GM21717 (cell line): ENCODE measurements around the gene SND1.

Experiments
- ATAC-seq: cut with Tn5 transposase; IDR thresholded peaks from one replicate; pipeline ENCODE4 v1.9.1; 2021; ENCODE audit warnings: mild to moderate bottlenecking, moderate library complexity; ENCODE audit not compliant: unreplicated experiment

The SND1 gene

DNA sequence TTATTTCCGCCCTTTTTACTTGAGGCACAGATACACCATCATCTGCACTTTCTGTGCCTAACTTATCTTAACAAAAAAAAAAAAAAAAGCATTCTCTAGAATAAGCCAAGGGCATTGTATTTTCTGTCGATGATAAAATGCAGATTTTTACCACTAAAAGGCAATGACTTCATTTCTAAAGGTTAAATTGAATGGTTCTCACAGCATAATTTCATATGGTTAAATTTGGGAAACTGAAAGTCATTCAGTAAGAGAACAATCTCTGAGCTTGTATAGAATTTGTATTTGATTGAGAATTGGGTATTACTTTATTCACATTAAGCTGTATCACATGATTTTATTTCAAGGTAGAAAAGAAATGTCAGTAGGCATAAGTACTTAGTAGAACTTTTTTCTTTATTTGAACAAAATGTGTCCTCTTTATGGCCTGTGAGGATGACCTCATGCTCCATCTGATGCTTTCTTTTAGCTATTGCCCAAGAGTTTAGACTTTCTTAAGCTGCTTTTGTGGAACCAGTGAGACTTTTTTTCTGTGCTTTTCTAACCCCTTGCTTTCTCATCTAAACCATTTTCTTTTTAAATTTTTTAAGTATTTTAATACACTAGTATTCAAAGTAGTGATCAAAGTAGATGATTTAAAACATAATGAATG, 268.9 kb downstream of the SND1 start:
- ATAC-seq = no peak

DNA sequence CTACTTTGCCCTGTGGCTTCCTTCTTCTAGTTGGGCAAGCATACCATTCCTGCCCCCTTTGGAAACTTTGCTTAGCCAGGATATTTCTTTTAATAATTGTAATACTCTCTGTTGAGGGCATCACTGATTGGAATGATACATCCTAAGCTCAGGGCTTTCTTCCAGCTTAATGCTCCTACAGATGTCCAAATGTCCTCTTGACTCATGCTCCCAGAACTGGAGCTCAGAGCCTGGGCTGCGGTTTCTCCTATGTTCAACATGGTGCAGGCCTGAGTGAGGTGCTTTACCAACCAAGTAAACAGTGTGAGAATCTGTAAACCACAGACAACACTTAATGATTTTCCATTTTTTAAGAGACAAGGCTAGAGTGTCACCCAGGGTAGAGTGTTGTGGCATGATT, 270.7 kb downstream of the SND1 start:
- ATAC-seq = no peak

DNA sequence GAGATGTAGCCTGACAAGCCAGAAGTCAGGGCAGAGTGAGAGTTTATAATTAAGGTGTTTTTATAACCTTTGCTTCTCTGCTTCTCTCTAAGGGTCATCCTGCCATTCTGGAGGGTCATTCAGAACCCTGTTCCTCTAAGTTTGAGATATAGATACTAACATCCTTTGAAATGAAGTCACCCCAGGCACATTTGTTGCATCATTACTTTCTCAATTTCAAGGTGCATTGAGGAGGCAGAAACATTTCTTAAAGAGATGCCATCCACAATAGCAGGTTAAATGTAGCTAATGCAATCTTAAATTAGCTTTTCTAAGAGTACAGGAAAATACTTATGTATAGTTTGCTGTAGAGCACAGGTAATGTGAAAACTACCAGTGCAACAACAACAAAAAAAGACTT, 272.9 kb downstream of the SND1 start:
- ATAC-seq = no peak

DNA sequence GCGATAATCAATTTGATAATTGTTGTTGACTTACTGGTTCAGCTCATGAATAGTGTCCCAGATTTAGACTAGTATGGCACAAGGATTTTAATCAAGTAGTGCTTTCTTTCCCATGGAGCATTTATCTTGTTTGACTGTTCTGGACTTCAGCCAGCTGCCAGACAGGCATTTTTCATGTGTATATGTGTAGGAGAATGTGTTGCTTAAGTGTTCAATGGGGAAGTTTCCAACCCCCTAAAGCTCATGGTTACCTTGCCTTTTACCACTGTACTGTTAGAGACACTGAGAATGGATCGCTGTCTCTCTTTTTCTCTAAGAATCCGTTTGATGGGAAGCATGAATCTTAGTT, 275.3 kb downstream of the SND1 start:
- ATAC-seq = no peak

DNA sequence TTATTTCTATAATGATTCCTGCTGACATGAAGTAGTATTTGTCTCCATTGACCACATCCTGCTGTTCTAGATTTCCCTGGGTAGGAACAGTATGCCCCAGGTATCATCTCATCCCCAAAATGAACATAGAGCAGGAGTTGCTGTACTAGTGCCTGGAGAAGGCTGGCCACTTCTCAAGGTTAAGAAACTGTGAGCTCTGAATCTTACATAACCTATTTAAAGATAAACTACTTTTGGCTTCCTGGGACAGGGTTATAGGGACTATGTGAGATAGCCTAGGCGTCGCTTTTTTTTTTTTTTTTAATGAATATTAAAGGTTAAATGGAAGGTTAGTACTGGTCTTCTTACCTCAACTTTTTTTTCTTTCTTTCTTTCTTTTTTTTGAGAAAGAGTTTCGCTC, 276.2 kb downstream of the SND1 start:
- ATAC-seq = no peak

DNA sequence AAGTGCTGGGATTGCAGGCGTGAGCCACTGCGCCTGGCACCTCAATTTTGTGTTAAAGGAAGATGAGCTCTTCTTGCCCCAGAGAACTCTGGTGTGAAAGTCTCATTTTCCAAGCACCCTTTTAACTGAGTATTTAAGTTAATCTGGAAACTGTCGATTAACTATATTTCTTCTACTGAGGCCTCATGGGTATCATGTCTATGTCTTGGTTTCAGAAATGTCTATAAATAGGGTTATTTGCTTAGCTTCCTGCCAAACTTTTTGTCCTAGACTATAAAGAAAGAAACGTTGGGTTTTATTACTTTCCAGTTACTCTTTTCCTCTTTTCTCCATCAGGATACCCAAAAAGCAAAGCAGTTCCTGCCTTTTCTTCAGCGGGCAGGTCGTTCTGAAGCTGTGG, 276.9 kb downstream of the SND1 start:
- ATAC-seq = no peak

DNA sequence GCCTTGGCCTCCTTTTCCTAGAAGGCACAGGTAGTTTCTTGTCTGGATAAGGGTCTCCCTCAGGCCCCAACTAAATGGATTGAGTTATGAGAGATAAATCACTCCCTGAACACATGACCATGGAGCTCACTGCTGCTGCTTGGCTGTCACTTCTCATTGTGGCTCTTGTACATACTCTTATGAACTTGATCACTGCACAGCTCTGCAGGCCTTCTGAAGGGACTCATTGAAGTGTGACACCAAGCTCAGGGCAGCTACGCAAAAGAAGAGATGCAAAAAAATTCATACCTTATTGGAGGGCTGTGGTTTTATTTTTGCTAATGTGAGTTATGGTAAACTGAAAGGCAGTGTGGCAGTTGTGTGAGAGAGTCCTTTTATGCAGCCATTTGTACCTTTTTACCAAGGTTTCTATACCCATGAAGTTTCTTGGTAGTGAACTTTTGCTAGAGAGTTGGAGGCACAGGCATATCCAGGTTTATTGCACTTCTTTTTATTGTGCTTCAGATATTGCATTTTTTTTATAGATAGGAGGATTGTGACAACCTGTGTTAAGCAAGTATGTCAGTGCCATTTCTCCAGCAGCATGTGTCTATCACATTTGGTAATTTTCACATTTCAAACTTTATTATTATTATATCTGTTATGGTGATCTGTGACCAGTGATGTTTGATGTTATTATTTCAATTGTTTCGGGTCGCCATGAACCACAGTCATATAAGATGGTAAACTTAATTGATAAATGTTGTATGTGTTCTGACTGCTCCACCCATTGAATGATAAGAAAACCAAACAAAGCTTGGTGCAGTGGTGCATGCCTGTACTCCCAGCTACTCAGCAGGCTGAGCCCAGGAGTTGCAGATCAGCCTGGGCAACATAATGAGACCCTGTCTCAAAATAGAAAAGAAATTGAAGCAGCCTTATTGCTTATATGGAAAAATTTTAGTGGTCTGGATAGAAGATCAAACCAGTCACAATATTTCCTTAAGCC, 278.6 kb downstream of the SND1 start:
- ATAC-seq = no peak

DNA sequence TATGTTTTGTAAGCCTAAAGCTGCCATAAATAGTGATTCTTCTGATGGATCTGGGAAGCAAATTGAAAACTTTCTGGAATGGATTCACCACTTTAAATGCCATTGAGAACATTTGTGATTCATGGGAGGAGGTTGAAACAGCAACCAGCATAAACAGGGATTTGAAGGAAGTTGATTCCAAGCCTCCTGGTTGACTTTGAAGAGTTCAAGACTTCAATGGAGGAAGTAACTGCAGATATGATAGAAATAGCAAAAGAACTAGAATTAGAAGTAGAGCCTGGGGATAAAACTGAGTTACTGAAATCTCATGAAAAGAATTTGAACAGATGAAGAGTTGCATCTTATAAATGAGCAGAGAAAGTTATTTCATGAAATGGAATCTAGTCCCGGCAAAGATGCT, 280.1 kb downstream of the SND1 start:
- no peak for ATAC-seq

DNA sequence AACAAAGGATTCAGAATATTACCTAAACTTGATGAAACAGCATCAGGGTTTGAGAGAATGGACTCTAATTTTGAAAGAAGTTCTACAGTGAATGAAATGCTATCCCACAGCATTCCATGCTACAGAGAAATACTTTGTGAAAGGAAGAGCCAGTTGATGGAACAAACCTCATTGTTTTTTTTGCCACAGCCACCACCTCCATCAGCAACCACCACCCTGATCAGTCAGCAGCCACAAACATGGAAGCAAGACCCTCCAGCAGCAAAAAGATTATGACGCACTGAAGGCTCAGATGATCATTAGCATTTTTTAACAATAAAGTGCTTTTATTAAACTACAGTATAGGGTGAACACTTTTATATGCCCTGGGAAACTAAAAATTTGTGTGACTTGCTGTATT, 280.5 kb downstream of the SND1 start:
- ATAC-seq = no peak

DNA sequence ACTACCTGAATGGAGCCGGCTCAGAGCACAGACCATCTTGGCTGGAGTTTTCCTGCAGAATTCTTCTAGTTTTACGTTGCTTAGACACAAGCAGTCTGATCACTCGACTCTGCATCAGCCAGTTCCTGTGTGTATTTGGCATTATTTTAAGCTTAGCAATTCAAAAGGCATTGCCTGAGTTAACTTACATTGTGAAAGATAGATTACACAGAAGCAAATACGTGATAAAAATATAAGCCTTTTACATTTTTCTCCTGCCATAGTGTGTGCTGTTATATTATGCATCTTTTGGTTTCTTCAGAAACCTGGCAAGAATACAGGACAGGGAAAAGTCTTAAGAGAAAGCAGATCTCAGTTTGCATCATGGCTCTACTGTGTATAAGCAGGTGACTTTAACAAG, 281.2 kb downstream of the SND1 start:
- ATAC-seq = no peak

DNA sequence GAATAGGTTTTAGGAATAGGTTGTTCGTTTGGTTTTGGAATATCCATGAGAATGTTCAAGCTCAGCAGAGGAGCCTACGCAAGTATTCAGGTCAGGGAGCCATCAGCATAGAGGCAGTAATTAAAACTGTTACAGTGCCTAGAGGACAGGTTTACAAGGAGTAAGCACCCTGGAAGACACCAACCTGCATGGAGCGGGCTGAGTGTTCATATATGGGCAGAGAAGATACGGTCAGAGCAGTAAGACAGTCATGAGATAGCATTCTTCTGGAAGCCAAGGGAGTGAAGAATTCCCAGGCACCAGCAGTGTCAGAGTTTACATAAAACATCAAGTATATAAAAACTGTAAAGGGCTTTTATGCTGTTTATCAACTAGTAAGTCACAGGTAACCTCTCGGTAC, 282.7 kb downstream of the SND1 start:
- ATAC-seq = no peak

DNA sequence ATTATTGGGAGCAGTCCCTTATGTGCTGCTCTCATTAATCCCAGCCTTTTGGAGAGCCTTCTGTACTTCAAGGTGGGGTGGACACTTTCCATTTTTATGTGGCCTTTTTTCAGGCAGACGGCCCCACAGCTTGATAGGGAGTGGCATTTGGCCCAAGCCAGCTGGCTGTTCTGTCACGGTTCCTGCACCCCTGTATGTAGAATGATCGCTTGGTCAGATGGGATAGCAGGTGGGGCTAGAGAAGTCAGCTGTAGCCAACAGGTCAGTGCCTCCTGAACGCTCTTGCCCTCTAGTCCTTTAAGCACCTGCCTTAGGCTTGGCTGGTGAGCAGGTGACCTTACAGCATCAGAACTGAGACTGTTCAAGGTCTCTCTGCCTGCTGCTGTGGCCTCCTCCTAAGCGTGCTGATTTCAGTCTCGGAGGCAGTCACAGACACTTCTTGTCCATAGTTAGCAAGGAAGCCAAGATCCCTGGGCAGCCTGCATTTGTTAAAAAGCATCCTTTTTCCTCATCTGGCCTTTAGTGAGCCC, 283.9 kb downstream of the SND1 start:
- ATAC-seq = no peak

DNA sequence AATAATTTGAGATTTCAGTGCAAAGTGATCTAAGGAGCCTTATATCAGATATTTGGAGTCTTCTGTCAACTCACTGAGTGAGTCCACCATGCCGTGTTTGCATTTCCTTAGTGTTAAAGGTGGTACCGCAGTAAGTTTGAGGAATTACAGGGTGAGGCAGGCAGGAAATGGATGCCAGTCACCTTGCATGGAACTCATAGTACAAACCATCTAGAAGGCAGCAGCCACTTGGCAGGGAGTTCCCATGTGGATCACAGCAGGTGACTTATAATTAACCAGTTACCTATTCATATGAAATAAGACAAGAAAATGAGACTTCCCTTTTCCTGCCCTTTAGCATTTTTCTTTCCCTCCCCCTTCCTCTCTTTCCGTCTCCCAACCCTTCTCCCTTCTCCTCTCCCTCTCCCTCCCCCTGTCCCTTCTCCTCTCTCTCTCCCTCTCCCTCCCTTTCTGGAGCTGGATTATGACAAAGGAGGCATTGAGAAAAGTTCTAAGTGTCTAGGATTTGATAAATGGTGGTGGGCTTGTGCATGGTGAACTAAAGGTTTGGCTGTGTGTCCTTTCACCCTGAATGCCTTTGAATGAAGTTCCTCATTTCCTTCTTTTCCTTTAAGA, 285.2 kb downstream of the SND1 start:
- ATAC-seq = no peak

DNA sequence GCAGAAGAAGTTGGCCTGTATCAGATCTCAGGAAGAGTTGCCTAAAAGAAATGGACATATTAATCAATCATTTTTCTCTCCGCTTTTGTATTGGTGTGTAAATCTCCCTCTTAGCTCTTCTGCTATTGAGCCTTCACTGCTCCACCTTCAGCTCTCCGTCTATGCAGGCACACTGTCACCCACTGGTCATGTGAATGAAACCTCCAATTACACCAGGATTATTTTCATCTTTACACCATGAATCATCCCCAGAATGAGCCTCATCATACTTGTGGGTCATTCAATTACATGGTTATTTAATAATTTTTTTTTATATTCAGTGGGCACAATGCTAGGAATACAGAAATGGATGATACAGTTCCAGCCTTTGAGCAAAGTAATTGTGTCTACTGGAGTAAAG, 286.6 kb downstream of the SND1 start:
- ATAC-seq = no peak

DNA sequence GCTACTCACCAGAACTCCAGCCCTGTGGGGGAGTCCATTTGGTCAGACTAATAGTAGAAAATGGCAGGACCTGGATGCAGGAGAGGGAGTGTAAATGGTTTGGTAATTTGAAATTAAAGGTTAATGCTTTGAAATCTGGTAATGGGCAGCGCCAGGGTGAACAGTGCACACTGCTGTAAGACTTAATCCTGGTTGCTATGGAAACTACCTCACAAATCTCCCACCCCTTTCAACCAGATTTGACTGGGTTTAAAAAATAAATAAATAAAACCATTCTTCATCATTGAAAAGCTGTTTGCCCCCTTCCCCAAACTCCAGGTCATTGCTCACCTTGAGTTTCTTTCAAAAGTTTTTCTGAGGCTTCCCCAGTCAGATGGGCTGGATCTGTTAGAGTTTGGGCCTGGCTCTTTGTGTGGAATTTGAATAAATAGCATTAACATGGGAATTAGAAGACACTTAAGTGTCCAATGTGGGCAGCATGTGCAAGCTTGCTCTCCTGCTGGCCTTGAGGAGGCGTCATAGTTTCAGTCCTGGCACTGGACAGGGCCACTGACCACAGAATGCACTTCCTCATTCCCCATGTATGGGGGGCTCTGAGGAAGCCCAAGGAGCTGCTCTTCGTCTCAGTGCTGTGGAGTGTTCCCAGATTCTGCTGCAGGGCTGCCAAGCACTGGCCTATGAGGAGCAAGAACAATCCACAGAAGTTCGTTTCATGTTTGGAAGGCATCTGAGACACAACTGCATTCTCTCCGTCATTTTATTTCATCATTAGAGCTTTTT, 288.6 kb downstream of the SND1 start:
- ATAC-seq = no peak

DNA sequence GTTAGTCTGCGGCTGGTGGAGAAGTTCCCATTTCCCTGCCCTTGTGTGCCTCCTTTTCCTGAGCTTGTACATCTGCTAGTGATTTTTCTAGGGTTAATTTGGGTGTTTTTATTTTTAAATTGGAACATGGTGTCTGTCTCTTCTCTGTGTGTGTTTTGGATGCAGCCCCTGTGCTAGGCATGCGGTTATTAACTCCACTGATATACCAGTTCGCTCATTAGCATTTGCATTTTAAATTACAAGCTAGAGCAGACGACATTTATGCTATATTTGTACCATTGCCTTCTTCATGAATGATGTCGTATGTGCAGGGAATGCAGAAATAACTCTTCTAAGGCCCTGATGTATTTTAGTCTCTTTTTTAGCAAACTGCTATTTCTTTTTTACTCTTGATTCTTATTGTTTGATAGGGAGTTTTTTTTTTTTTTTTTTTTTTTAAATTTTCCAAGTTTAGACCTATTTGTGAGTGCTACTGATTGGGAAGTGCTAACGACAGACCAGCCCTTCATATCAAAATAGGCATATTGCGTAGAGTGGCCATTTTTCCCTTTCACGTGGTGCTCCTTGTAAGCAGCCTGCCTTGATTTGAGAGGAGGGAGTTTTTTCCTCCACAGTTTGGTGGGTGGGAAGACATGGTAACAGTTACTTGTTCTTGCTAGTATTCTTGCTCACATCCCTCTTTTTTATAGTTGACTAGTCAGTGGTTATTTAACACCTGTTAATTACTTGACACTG, 289.6 kb downstream of the SND1 start:
- ATAC-seq = no peak

DNA sequence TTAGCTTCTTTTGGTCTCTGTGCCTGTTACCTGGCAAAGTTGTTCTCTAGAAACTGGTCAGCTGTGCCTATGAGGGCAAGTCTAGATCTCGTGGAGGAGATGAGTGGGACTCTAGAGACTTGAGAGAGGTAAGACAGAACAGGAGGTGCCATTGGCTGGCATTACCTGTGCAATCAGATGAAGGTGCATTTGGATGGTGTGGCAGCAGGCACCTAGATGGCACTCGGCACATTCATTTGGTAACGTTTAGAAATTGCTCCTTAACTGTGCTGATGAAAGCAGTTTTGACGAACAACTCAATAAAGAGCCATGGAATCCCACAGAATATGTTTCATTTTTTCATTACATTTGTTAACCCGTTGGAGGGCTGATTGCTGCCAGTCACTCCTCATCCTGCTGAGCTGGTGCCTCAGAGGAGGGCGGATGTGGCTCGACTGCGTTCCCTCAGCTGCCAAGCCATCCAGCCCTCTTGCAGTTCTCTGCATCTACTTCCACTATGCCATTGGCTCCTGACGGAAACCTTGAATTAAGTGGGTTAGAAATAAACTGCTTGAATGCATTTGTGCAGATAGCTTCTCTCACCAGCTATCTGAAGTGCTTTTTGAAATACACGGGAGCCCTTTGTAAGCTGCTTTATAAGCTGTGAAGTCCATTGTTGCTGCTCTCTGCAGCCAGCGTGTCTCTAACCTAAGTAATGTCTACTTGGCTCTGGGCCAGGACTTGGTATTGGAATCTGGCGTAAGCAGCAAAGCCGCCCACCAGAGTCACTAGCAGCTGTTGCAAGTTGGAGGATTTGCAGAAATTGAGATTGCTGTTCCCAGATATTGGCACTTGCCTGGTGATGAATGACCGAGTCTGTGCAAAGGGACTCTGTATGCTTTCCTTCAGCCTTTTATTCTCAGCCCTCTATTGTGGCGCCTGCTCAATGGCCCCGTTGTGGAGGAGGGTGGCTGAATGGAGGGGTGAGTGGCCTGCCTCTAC, 291.8 kb downstream of the SND1 start:
- ATAC-seq = no peak

DNA sequence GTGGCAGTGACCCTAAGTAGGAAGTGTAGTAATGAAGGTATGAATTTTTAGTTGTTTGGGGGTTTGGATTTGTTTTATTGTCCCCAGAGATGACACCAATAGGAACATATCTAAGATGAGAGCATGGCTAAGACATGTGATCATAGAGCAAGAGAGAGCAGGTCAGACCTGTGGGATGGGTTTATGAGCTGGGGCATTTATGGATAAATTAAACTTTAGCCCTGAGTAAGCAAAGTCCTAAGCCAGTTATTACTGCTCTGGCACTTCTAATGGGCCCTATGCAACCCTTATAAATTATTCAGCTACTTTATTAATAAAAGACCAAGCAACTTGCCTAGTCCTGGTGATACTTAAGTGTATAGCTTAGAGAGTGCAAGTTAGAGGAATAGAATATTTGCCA, 294.1 kb downstream of the SND1 start:
- no peak for ATAC-seq

DNA sequence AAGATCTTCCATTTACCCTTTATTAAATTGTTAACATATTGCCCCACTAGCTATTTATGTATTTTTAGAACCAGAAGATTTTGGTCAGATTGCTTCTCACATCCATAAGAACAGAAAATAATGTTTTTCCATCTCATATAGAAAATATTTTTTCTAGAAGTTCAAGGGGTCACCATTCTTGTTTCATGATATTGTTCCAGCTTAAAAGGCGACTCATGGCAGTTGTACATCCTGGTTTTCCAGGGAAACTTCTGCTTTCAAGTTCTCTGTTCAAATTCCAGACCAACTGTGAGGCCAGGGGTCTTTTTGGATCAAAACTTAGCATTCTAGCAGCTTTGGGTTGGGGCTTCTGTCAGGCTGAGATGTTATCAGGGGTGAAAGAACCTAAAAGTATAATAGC, 294.9 kb downstream of the SND1 start:
- ATAC-seq = no peak
